NCI-H2227 (cell line): ENCODE measurements around the gene BEND6.
"Not testable (repeated sequence)": the region's sequence is repeated elsewhere in the genome, so short reads cannot be mapped to it uniquely, and the experiment has no call there.

ENCODE experiments used
- DNase-seq: peaks from one replicate; lab custom pipeline; 2025; ENCODE audit not compliant: unreplicated experiment; lab: John Stamatoyannopoulos, UW

Gene BEND6

DNA sequence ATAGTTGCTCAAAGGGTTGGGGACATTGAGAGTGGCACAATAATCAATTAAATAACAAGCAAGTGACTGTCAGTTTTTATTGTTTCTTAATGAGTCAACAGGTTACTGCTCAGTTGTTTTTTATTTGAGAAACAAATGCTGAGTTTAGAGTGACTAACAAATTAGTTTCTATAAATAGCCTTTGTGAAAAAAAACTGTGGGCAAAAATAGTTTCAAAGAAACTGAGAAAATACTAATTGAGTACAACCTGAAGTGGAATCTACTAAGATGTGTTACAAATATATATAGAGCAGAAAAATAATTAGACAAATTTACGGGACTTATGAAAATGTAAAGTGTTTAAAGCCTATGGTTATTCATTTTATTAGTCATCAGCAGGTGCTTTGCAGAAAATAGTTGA is 22.3 kb downstream of the BEND6 start:
- DNase-seq: no peak

DNA sequence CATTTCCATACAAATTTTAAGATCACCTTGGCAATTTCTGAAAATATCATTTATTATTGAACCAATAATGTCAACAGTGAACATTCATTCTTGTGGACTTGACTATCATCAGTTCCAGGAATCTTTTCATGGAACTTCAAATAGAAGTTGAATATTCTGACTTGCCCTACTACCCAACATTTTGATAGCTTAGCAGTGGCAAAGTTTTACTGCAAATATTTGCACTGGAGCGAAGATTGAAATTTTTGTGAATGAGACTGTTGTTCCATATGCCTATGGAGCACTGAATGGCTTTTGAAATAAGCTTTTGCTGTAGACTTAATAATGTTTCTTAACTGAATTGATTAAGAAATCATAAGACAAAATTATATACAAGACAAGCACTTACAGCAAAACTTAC is 23.6 kb downstream of the BEND6 start:
- DNase-seq: no peak

DNA sequence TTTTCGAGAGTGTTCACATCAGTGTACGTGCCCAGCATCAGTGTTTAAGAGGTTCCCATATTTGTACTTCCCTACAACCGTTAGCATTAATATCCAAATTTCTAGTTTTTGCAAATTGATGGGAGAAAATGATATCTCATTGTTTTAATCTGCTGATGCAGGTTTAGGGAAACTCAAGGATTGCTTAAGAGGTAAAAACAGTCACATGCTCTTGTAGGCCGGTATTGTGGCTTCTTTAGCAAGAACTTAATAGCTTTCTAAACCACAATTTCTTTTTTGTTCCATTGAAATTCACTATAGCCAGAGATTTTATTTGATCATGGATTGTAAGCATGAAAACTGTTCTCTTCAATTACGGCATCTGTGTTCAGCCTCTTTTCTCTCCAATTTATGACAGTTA is 29.5 kb downstream of the BEND6 start:
- DNase-seq: no peak

DNA sequence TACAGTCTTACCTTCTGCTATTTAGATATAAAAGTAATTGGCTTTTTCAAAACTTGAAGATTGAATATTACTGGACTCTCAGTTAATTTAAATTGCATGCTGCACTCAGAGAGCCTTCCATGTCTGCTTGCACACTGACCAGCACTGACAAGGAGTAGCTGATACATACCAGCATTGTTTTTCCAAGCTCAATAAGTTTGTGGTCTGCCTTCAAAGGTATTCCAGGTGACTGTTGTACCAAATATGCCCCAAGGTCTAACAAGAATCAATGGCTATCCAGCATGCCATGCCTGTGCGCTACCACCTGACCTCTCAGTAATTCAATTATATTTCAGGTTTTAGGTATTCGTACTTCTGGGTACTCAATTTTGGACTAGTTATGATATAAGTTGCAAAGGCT is 30.0 kb downstream of the BEND6 start:
- DNase-seq: no peak

DNA sequence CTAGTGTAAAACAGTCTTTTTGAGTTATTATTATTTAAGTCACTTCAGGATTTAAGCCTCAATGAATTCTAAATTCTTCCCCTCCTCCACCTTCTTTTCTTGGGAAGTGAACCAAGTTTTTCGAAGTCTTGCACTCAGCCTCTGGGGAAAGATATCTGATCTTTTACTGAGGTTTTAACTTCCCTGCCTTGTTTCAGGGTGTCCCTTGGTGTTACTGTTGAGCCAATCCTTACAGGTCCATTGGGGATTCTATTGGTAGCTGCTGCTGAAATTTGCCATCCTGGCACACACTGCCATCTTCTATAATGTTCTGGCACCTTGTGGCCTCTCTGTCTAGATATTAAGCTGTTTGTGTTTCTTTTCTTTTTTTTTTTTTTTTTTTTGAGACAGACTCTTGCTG is 31.7 kb downstream of the BEND6 start:
- no peak for DNase-seq

DNA sequence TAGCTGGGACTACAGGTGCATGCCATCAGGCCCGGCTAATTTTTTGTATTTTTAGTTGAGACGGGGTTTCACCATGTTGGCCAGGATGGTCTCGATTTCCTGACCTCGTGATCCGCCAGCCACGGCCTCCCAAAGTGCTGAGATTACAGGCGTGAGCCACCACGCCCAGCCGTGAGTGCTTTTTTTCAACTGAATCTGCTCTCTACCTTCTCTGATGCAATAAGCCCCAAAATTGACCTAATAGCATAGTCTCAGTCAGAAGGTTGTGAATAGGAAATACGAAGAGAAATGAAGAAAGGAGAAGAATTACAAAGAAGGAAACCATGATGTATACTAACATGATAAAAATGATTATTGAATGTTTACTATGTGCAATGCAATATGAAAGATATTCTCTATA is 33.2 kb downstream of the BEND6 start:
- no peak for DNase-seq

DNA sequence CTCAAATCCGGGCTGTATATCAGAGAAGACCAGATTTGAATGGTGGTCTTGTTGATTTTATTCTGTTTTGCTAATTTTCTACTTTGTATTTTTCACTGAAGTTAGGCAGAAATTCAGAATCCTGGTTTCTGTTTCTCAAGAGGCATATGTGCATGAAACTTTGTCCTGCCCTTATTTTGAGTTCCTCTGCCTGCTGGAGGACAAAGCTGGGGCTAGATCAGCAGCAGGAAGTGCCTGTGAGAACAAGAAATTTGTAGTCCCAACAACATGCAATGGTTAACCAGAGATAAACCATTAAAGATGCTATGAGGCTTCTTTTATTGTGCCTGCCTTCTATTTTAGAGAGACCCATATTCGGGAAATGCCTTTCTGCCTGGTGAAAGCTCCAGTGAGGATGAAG is 37.1 kb downstream of the BEND6 start:
- no peak for DNase-seq

DNA sequence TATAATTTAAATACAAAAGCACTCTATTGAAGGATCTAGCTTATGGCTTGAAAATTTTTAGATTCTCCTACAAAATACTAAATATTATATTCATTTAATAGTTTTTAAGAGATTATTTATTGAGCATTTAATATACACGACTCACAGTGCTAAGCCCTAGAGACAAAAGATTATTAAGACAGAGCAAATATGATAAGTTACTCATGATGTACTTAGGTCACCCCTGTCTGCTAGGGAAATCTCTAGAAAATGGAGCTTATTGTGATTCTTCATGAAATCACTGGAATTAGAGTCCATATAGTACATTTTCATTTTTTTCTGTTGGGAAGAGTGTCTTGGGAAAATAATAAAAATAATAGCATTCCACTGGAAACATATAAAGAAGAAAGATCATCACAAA is 37.8 kb downstream of the BEND6 start:
- no peak for DNase-seq

DNA sequence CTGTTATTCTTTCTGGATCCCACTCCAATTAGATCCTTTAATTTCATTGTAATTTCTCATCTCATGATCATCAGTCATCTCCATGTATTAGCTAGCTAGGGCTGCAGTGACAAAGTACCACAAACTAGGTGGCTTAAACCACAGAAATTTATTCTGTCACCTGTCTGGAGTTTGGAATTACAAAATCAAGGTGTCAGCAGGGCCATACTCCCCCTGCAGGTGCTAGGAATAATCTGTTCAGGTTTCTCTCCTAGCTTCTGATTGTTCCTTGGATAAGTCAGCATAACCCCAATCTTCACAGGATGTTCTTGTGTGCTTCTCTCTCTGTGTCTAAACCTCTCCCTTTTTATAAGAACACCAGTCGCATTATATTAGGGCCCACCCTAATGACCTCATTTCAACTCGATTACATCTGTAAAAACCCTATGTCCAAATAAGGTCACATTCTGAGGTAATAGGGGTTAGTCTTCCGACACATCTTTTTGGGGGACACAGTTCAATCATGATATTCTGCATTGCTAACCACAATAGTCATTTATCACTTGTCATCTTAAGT is 40.5 kb downstream of the BEND6 start:
- DNase-seq: no peak

DNA sequence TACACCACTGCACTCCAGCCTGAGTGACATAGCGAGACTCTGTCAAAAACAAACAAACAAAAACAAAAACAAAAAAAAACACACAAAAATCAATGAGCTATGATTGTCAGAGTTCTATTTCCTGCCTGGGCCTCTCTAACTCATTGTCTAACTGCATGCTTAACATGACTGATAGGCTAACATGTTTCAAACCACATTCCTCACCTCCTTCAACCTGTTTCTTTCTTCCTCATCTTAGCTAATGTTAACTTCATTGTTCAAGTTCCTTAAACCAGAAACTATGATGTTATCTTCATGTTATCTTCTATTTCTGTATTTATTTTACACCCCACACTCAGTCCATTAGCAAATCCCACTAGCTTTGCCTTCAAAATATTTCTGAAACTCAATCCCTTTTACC is 41.5 kb downstream of the BEND6 start:
- no peak for DNase-seq

DNA sequence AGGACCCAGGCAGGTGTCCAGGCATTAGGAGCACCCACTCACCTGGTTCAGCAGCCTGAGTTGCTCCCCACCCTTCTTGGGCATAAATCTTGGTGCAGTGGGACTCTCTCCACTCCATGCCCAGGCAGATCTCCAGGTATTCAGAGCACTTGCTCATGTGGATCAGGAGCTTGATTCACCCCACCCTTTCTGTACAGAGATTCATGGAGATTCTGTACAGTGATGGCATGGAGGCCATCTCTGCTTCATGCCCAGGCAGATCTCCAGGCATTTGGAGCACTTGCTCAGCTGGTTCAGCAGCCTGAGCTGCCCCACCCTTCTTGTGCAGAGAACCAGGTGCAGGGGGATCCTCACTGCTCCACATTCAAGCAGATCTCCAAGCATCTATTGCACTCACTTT is 44.1 kb downstream of the BEND6 start:
- DNase-seq: no peak

DNA sequence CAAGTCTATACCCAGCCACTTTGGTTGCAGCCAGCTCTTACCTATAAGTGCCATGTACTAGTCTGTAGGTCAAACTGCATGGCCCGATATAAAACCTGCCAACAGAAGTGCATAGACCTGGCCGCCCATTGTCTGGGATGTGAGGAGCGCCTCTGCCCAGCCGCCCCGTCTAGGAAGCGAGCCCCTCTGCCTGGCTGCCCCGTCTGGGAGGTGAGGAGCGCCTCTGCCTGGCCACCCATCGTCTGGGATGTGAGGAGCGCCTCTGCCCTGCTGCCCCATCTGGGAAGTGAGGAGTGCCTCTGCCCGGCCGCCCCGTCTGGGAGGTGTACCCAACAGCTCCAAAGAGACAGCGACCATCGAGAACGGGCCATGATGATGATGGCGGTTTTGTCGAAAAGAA is 44.8 kb downstream of the BEND6 start:
- DNase-seq: not testable (repeated sequence)

DNA sequence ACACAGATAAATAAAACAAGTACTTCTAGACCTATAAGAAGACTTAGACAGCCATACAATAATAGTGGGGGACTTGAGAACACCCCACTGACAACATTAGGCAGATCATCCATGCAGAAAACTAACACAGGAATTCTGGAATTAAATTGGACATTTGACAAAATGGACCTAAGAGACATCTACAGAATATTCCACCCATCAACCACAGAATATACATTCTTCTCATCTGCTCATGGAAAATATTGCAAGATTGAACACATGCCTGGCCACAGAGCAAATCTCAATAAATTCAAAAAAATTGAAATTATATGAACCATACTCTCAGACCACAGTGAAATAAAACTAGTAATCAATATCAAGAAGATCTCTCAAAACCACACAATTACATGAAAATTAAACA is 47.3 kb downstream of the BEND6 start:
- no peak for DNase-seq

DNA sequence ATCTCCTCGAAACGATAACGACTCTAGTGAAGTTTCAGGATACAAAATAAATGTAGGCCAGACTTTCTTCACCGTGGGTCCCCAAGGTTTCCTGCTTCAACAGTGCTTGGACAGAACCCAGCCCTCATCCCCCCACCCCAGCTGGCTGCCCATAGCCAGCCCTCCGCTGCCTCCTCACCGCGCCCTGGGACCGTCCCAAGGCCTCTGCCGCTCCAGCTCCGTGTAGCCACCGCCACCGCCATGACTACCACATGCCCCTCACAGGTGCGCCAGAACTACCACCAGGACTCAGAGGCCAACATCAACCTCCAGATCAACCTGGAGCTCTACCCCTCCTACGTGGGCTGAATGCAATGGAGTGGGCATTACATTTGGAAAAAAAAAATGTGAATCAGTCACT is 49.4 kb downstream of the BEND6 start:
- DNase-seq: no peak

DNA sequence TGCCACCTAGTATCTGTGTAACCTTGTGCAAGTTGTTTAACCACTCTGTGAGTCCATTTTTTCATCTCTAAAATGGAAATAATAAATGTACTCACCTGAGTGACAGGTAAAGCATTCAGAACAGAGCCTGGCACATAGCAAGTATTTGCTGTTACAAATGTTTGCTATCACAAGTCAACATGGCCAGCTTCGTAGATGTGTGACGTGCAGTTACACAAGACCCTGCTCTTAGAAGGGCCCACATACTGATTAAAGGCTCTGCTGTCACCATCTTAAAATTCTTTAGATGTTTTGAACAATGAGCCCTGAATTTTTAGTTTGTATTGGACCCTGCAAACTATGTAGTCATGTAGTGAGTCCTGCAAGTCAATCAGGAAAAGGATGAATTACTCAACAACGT is 51.2 kb downstream of the BEND6 start:
- no peak for DNase-seq

DNA sequence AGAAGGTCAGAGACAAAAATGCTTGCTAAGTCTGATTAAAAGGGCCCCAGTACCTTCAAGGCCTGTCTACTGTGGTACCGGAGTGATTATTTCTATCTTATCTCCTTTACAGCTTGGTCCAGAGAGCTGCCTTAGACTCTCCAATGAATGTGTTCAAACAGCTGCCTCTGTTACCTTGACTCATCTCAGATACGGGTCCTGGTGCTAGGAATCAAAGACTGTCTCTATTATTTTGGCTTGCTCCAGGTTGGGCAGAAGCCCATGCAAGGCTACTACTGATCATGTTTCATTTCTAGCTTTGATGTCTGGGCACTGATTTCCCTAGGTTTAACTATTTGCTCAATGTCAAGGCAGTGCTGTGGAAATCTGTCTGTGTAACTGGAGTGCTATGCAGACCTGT is 53.2 kb downstream of the BEND6 start:
- DNase-seq: not testable (repeated sequence)

DNA sequence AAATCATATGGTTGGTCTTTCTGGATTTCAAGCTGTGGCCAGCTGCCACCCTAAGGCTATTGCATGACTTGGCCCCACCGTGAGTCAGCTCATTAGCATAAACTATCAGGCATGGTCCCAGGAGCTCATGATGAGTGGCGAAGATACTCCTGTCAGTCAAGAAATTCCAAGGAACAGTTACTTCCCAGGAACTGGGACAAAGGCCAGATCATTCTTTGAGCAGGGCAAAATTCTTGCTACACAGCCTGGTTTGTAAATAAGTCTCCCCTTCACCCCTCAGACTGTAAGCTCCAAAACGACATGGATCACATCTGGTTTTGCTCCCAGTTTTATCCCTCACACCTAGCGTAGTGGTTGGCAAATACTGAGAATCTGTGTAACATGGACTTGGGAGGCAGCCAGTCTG is 58.6 kb downstream of the BEND6 start:
- DNase-seq: no peak

DNA sequence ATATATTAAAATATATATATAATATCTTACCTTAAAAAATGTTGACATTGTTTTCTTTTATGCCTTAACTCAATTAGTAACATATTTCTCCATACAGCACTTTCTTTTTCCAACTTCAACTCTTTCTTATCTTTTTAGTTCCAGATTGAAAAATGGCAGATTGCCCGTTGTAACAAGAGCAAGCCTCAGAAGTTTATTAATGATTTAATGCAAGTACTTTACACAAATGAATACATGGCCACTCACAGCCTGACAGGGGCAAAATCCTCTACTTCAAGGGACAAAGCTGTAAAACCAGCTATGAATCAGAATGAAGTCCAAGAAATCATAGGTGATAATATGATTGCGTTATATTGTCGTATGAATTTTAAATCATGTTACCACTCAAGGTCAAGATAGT is 62.2 kb downstream of the BEND6 start:
- no peak for DNase-seq

DNA sequence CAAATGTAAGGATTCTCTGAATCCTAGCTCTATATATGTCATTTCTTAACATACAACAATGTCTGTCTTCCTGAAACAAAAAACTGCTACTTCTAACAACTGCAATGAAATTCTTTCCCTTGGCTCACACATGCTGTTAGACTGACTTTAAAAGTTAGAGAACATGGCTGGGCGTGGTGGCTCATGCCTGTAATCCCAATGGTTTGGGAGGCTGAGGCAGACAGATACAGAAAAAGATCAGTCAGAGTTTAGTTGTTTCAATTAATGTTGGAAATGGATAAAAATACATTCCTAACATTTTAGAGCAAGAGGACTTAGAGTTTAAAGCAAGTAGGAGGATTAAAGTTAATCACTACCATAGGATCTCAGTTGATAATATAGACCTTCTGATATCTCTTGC is 62.9 kb downstream of the BEND6 start:
- DNase-seq: no peak

DNA sequence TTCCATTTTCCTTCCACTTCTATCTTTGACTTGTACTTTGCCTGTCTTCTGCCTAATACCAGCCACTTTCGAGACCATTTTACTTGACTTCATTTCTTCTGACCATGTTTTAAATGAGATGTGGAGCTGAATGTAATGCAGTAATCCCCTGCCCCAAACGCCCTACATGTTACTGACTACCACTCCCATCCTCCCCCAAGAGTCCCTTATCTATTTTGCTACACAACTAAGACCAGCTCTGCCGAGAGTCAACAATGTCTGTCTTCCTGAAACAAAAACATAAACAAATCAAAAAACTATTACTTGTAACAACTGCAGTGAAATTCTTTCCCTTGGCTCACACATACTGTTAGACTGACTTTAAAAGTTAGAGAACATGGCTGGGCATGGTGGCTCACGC is 64.5 kb downstream of the BEND6 start:
- DNase-seq: no peak

DNA sequence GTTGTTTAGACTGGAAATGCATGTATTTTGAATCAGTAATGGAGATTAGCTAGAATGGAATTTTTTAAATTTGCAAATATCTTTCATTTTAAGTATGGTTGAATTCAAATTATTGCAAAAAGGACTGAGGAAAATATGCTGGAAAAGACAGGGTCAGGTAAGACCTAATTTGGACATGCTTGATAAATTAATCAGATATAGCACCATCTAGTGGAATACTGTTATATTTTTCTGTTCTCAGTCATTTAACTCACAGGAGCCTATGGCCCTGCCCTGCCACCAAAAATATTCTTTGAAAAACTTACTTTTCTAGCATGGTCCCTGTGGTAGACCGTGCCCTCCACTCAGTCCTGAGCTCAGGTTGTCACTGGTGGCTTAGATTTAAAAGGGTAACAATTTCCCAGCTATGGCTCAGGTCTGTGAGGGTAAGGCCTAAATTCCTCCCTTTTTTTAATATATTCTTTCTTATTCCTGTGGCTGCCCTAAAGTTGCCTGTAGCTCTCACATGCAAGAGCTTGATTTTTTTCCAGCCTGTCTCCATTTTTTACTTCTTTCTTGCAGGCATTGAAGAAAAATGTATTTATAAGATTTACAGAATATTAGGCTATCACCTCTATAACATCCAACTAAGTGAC is 66.3 kb downstream of the BEND6 start:
- DNase-seq: peak; percentile 52

DNA sequence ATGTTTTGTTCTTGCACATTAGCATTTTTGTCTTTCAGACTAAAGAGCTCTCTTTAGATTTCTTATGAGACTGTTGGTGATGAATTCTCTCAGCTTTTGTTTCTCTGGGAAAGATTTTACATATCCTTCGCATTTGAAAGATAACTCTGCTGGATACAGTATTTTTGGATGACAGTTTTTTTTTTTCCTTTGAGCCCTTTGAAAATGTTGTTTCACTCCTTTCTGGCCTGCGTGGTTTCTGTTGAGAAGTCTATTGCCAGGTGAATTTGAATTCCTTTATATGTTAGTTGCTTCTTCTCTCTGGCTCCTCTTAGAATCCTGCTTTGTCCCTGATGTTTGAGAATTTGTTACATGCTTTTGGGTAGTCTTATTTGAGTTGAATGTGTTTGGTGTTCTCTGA is 69.4 kb downstream of the BEND6 start:
- no peak for DNase-seq

DNA sequence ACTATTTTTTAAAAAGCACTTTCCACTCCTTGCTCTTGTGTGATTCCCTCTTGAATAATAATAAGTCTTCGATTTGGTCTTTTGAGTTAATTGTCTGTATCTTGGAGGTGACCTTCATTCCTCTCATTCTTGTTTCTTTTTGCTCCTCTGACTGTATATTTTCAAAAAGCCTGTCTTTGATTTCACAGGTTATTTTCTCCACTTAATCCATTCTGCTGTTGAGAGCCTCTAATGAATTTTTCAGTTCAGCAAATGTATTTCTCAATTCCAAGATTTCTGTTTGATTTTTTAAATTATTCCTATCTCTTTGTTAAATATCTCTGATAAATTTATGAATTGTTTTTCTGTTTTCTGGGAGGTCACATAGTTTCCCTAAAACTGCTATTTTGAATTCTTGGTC is 69.9 kb downstream of the BEND6 start:
- DNase-seq: no peak
